KG1 (cell line): Measurements from ENCODE around the gene PAX8.

Experiments
- DNase-seq: peaks from one replicate; lab custom pipeline; 2025; lab: John Stamatoyannopoulos, UW

Gene PAX8

GRCh38 chr2:113167115-113167932 is 111.4 kb downstream of the PAX8 start:
- DNase-seq = no peak

GRCh38 chr2:113166187-113166645 is 112.5 kb downstream of the PAX8 start:
- DNase-seq = no peak
